Spleen (tissue), 11 donors: ENCODE measurements around the gene TECPR1. TPM values are rescaled to one million over a fixed set of nuclear protein-coding genes. Genes with fewer than 3 reads are reported as not detected.

ENCODE experiments used
- DNase-seq: peaks from one replicate; pipeline ENCODE4 v3.0.0-alpha.2; 2020
- H3K27ac ChIP-seq, 8 donors: fragments of 200-600 bp; sonication (generic) in 7 of 8; 1 replicate in 4 of 8; 2 replicates in 4 of 8; pipeline versions ENCODE4 v1.5.0 to v1.8.0; 2016 to 2021; ENCODE audit warnings: inconsistent platforms in 4 of 8, mild to moderate bottlenecking in 4 of 8, moderate library complexity in 1 of 8
- H3K27me3 ChIP-seq, 7 donors: fragments of 200-600 bp; sonication (generic) in 6 of 7; replicated peaks in 1 of 7; 1 replicate in 4 of 7; 2 replicates in 3 of 7; pipeline versions ENCODE4 v1.5.0 to v1.8.0; 2016 to 2021; ENCODE audit warnings: inconsistent platforms in 3 of 7, mild to moderate bottlenecking in 1 of 7
- H3K36me3 ChIP-seq, 6 donors: fragments of 200-600 bp; sonication (generic) in 5 of 6; 1 replicate in 4 of 6; 2 replicates in 2 of 6; pipeline versions ENCODE4 v1.5.0 to v1.8.0; 2016 to 2021; ENCODE audit warnings: inconsistent platforms in 2 of 6
- H3K4me1 ChIP-seq, 6 donors: fragments of 200-600 bp; sonication (generic) in 5 of 6; 1 replicate in 3 of 6; 2 replicates in 3 of 6; pipeline versions ENCODE4 v1.5.0 to v1.8.0; 2016 to 2021; ENCODE audit warnings: inconsistent platforms in 3 of 6
- H3K4me3 ChIP-seq, 8 donors: fragments of 200-600 bp; sonication (generic) in 7 of 8; 1 replicate in 4 of 8; 2 replicates in 4 of 8; pipeline versions ENCODE4 v1.5.0 to v1.8.0; 2016 to 2021; ENCODE audit warnings: inconsistent platforms in 4 of 8, mild to moderate bottlenecking in 4 of 8, moderate library complexity in 2 of 8
- H3K9me3 ChIP-seq, 8 donors: fragments of 200-600 bp; sonication (generic) in 7 of 8; 1 replicate in 4 of 8; 2 replicates in 4 of 8; pipeline versions ENCODE4 v1.5.0 to v1.8.0; 2016 to 2021; ENCODE audit warnings: inconsistent platforms in 4 of 8
- POLR2A ChIP-seq, 3 donors: fragments of 450-650 bp; IDR thresholded peaks; one replicate each; pipeline ENCODE4 v1.5.1; 2017; ENCODE audit warnings: antibody characterized with exemption in 3 of 3, mild to moderate bottlenecking in 1 of 3
- POLR2AphosphoS5 ChIP-seq, 3 donors: sonication (generic); formaldehyde crosslinking; IDR thresholded peaks; one replicate each; pipeline ENCODE4 v1.5.1; 2017; ENCODE audit warnings: antibody characterized with exemption in 3 of 3
- WGBS, 5 donors: extraction: QIAGEN DNeasy Blood & Tissue Kit in 3 of 5; methylation state at CpG; one replicate each; pipeline versions ENCODE4 v1.1.5 to v1.1.7; 2013 to 2018; 5-methylcytosine and 5-hydroxymethylcytosine counted together
- intact Hi-C: fragments of 100-400 bp; cut with DNase I; formaldehyde crosslinking; loops from one replicate; pipeline ENCODE4 v1.15.0; 2023; ENCODE audit warnings: low total_unique reads
- polyA plus RNA-seq, 3 donors: library from polyadenylated mRNA; stranded (reverse); fragments of 200-250 nt; gene quantifications; one replicate each; pipeline ENCODE4 v1.2.1, GENCODE V29; 2013
- total RNA-seq, 7 donors: library from RNA; depleted of rRNA in 3 of 7; stranded (reverse); fragments of >200 nt in 3 of 7; fragmentation: NEBNext Ultra II Directional in 4 of 7; extraction: Animal tissue kit (Norgen Biotek cat#: 25700) in 4 of 7; gene quantifications; one replicate each; pipeline versions ENCODE4 v1.1.0 to v1.2.1, GENCODE V29; 2016 to 2021
- TF ChIP-seq, protein P1 (sequence below), 11 experiments: fragments of 200-600 bp in 7 of 11; fragments of 450-650 bp in 4 of 11; sonication (generic) in 4 of 11; IDR thresholded peaks in 8 of 11; conservative IDR thresholded peaks in 3 of 11; 1 replicate in 7 of 11; 2 replicates in 4 of 11; pipeline versions ENCODE4 v1.4.0 to v1.8.0; 2016 to 2021; ENCODE audit warnings: antibody characterized with exemption in 11 of 11, inconsistent platforms in 4 of 11, mild to moderate bottlenecking in 1 of 11
- donor health status: healthy with polysubstance abuse.
- donor health status: DM: no; HTN: no; CAD: no; lungs with moderate emphysema.
- donor health status: DM: no; HTN: no; CAD: no.
- donor health status: Bipolar disorder and iron deficiency.
- donor health status: healthy.
- donor health status: DM: no; HTN: no; CAD: no.
- donor health status: DM: yes; HTN: yes; CAD: no.

Gene TECPR1
- total and polyA plus RNA-seq, 10 donors, result 8.4 to 86.4 (median 40.1) TPM

GRCh38 chr7:98168904-98169621, 83.0 kb downstream of the TECPR1 start:
- no peak for DNase-seq
- Histone ChIP-seq H3K4me3 (no peak overlapping the region), H3K36me3 (peaks cover 0 to 43% (median 20%) of the 10 kb centered on the region in 6 donors), H3K27ac (peak overlapping the region in 2 of 8 donors; percentile 5 to 34), H3K4me1 (peaks cover 0 to 50% (median 30%) of the 10 kb centered on the region in 6 donors), H3K9me3 (no peaks in the 10 kb centered on the region), H3K27me3 (no peaks in the 10 kb centered on the region)
- WGBS, 5 donors, result 71 to 80% (median 76%) methylated on average over 5 of the region's 5 CpGs
- intact Hi-C loops, result loop anchor here (2.0 kb wide), 1 partner anchor 62 kb away; the partner anchor contains the start of gene LMTK2
- TF ChIP-seq POLR2AphosphoS5 (IDR thresholded peaks at IDR 0.05) (no peak), POLR2A (IDR thresholded peaks at IDR 0.05) (no peak)
- TF ChIP-seq, protein P1, sequence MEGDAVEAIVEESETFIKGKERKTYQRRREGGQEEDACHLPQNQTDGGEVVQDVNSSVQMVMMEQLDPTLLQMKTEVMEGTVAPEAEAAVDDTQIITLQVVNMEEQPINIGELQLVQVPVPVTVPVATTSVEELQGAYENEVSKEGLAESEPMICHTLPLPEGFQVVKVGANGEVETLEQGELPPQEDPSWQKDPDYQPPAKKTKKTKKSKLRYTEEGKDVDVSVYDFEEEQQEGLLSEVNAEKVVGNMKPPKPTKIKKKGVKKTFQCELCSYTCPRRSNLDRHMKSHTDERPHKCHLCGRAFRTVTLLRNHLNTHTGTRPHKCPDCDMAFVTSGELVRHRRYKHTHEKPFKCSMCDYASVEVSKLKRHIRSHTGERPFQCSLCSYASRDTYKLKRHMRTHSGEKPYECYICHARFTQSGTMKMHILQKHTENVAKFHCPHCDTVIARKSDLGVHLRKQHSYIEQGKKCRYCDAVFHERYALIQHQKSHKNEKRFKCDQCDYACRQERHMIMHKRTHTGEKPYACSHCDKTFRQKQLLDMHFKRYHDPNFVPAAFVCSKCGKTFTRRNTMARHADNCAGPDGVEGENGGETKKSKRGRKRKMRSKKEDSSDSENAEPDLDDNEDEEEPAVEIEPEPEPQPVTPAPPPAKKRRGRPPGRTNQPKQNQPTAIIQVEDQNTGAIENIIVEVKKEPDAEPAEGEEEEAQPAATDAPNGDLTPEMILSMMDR (IDR thresholded peaks at IDR 0.05 in 8 of 11, conservative IDR thresholded peaks at IDR 0.05 in 3 of 11), result peak in 5 of 11 experiments; percentile 4 to 49 (median 37)

DNA sequence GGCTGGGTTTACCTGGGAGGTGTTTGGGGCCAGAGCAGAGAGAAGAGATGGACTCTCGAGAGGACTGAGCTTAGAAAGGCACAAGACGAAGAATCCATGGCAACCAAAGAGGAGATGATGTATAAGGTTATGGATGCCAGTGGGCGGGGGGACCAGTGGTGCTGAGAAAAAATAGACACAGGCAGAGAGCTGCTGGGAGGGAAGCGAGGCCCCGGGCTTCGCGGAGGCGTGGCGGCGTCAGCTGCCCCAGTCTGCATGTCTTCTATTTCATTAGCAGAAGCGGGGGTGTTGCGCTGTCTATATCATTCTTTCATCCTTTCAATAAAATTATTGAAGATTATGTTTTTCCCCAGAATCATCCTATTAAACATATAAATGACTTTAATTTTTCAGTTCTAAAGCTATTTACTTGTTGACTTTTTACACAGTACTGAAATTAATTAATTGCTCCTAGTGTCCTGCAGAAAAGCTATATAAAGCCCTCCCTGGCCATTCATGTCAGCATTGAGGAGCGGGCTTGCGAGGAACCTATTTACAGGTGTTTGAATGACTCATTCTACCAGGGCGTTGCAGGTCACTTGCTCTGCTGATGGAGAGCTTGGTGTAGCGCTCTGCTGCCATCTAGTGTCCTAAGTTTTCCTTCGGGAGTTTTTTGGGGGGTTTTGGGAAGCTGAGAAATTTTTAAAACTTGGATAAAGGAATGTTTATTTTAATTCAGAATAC, 83.7 kb downstream of the TECPR1 start:
- Histone ChIP-seq H3K27me3 (no peaks in the 10 kb centered on the region), H3K27ac (no peak overlapping the region), H3K36me3 (peaks cover 0 to 41% (median 20%) of the 10 kb centered on the region in 6 donors), H3K9me3 (no peaks in the 10 kb centered on the region), H3K4me3 (no peak overlapping the region), H3K4me1 (peaks cover 0 to 57% (median 33%) of the 10 kb centered on the region in 6 donors)
- intact Hi-C loops, result loop anchor here (2.0 kb wide), 1 partner anchor 62 kb away; the partner anchor contains the start of gene LMTK2
- peak; percentile 78 for DNase-seq
- no peak for TF ChIP-seq POLR2AphosphoS5 (IDR thresholded peaks at IDR 0.05)
- TF ChIP-seq, protein P1 (IDR thresholded peaks at IDR 0.05 in 8 of 11, conservative IDR thresholded peaks at IDR 0.05 in 3 of 11), result peak; percentile 45 to 85 (median 71)
- WGBS, 5 donors, result 64 to 78% (median 68%) methylated on average over 17 of the region's 17 CpGs

- TF ChIP-seq POLR2AphosphoS5 (IDR thresholded peaks at IDR 0.05) (no peak), POLR2A (IDR thresholded peaks at IDR 0.05) (no peak)
- TF ChIP-seq, protein P1 (IDR thresholded peaks at IDR 0.05 in 8 of 11, conservative IDR thresholded peaks at IDR 0.05 in 3 of 11), result no peak
- Histone ChIP-seq H3K9me3 (no peaks in the 10 kb centered on the region), H3K4me1 (peaks cover 0 to 64% (median 35%) of the 10 kb centered on the region in 6 donors), H3K27ac (no peak overlapping the region), H3K4me3 (no peak overlapping the region), H3K36me3 (peaks cover 0 to 35% (median 16%) of the 10 kb centered on the region in 6 donors), H3K27me3 (no peaks in the 10 kb centered on the region)
- intact Hi-C loops, result loop anchor here (2.0 kb wide), 2 partner anchors 61 to 147 kb away; partner anchors contain the start of gene LMTK2
- DNase-seq, result no peak
- WGBS, 5 donors, result 94 to 98% (median 95%) methylated on average over 15 of the region's 15 CpGs
These were observed 84.4 kb downstream of the TECPR1 start for GRCh38 chr7:98167653-98168052.

DNA sequence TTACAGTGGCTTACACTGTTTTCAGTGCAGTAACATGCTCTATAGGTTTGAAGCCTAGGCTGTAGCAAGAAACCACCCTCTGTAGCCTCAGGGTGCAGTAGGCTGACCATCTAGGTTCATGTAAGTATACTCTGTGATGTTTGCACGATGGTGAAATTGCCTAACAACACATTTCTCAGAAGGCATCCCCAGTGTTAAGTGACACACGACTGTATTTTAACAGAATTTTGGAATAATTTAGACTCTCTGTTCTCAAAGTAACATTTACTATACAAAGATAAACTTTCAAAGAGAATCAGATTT, 85.4 kb downstream of the TECPR1 start:
- no peaks in the 10 kb centered on the region for H3K27me3 ChIP-seq
- peak overlapping the region in 1 of 8 donors; percentile 60 for H3K27ac ChIP-seq
- peaks cover 0 to 69% (median 37%) of the 10 kb centered on the region in 6 donors for H3K4me1 ChIP-seq
- peaks cover 0 to 26% (median 6%) of the 10 kb centered on the region in 6 donors for H3K36me3 ChIP-seq
- TF ChIP-seq POLR2A (IDR thresholded peaks at IDR 0.05) (no peak), POLR2AphosphoS5 (IDR thresholded peaks at IDR 0.05) (no peak)
- TF ChIP-seq, protein P1 (IDR thresholded peaks at IDR 0.05 in 8 of 11, conservative IDR thresholded peaks at IDR 0.05 in 3 of 11), result no peak
- intact Hi-C loops, result loop anchor here (2.0 kb wide), 1 partner anchor 146 kb away; no protein-coding TSS in a partner anchor
- H3K4me3 ChIP-seq, result no peak overlapping the region
- no peak for DNase-seq
- 78 to 90% (median 82%) methylated on average over 2 of the region's 2 CpGs for WGBS, 5 donors
- no peaks in the 10 kb centered on the region for H3K9me3 ChIP-seq
